HUDEP-2 (cell line): ENCODE data around the gene PRDM15.

Experiments used
- DNase-seq, 76 experiments: peaks; one replicate each; lab custom pipeline; 2025; ENCODE audit not compliant: unreplicated experiment in 76 of 76; lab: John Stamatoyannopoulos, UW

Gene PRDM15

DNA sequence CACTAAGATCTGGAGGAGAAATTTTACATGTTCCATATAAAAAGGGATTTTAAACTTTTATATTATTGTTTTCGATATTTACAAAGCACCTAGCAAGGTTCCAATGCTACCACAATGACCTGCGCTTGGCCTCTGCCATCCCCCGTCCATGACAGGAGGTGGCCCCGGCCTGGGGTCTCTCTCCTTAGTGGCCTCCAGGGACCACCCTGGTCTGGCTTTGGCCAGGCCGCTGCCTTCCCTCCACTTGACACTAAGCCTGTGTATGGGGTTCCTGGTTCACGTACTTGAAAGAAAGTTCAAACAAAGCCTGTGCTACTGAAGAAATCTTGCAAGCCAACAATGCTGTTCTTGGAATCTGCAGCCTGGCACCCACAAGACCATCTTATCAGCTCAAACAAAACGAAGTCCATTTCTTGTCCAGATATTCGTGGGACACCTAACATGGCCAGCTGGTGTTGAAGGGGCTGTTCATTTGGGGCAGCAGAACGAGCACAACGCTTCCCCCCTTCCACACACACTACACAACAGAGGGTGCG, 12.8 kb downstream of the PRDM15 start:
- no peak for DNase-seq

GRCh38 chr21:41865002-41865777, 14.0 kb downstream of the PRDM15 start:
- DNase-seq, result no peak

- DNase-seq, result no peak
These were observed 14.7 kb downstream of the PRDM15 start for GRCh38 chr21:41864311-41865001.

- no peak for DNase-seq
These were observed 15.8 kb downstream of the PRDM15 start for GRCh38 chr21:41863439-41863740.

DNA sequence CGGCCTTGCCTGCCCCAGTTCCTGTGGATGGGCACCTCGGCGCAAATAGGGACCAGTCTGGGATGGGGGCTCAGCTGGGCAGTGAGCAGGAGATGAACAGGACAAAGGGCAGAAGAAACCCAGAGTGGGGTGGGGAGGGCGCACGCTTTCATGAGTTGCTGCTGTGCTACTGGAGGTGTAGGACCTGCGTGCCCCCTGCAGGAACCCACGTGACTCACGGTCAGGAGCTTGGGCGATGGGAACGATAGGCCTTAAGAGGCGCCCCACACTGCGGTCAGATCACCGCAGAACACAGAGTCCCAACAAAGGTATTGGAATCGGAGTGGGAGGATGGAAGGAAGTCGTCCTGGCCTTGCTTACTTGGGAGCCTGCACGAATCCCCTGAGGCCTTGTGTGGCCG, 17.2 kb downstream of the PRDM15 start:
- no peak for DNase-seq

DNA sequence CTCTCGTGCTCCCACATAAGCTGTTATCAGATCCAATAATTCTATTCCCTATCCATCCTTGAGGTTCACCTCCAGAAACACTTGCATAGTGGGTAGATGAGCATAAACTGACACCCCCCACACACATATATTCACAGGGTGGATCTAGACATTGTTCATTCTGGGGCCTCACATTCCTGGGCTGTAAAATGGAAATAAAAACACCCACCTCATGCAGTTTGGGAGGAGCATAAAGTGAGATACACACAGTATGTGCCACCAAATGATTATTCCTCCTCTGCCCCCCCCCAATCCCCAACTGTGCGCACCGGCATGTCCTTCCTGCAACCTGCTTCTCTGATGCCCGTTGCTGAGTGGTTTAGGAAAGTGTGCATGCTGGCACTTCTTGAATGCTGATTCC, 17.9 kb downstream of the PRDM15 start:
- no peak for DNase-seq

GRCh38 chr21:41859297-41859980, 19.7 kb downstream of the PRDM15 start:
- DNase-seq, result no peak

GRCh38 chr21:41858466-41859296, 20.5 kb downstream of the PRDM15 start:
- no peak for DNase-seq

DNA sequence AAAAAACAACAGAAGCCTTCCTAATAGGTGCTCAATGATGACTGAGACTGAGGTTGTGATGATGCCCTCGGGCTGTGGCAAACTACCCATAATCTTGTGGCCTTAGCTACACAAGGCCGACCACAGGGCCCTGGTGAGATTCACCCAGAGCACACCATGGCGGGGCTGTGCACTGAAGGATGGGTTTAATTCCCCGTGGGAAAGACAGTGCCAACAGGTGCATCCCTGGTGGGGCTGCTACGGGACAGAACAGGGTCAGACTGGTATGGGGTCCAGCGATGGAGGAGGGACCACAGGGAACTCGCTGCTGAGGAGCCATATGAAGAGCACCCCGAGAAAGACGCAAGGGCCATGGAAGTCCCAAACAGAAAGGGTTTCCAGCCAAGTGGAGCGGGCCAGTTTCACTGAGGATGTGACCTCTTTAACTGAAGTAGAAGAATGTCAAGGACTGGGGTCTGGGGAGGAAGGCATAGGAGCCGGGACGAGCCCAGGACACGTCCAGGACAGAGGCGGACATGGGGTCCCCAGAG, 21.3 kb downstream of the PRDM15 start:
- DNase-seq, result no peak

DNA sequence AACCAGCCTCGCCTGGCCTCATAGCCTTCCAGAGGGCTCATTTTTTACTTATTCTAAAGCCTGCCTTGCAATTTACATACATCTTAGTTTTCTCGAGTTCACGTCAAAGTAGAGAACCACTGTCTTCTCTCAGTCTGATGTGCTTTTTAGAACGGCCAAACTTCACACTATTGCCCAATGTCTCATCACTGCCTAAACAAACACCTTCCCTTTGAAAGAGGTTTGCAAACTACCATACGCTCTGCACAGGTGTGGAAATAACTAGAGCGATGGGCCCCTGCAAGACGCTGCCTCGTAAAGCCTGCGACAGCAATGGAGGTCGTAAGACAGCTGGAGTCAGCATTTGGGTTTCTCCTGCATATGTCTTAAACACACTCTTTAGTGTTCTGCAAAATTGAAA, 22.6 kb downstream of the PRDM15 start:
- no peak for DNase-seq

DNA sequence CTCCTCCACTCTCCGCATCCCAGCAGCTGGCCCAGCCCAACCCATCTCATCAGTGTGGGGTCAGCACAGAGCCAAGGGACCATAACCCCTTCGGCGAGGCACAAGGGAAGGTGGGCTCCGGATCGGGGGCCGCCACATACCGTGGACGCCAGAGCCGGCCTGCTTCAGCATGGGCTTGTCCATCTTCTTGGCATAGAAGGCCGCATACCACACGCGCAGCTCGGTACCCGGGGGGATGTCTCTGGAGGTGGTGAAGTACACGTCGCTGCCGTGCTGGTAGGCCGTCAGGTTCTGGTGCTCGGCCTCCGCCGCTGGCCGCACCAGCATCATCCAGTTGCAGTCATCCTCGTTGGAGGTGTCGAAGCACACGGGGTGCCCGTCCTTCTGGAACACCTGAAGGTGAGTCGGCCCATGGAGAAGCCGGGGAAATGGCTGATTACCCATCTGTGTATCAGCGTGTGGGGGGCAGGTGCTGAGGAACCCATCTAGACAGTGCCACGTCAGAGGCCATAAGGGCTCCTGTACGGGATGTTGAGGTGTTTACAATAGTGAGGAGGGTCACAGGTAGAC, 24.6 kb downstream of the PRDM15 start:
- DNase-seq, result no peak

DNA sequence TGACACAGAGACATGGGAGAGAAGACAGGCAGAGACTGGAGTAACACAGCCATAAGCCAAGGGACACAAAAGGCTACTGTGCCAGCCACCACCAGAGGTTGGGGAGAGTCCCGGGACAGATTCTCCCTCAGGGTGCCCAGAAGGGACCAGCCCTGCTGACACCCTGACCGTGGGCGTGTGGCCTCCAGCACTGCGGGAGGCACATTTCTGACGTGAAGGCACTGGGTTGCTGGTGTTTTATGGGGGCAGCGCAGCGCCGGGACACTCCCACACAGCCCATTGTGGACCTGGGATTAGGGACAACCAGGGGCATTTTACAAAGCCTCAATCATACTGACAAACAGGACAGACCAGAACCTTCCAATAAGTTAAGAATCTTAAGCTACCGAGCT, 26.2 kb downstream of the PRDM15 start:
- DNase-seq, result no peak

DNA sequence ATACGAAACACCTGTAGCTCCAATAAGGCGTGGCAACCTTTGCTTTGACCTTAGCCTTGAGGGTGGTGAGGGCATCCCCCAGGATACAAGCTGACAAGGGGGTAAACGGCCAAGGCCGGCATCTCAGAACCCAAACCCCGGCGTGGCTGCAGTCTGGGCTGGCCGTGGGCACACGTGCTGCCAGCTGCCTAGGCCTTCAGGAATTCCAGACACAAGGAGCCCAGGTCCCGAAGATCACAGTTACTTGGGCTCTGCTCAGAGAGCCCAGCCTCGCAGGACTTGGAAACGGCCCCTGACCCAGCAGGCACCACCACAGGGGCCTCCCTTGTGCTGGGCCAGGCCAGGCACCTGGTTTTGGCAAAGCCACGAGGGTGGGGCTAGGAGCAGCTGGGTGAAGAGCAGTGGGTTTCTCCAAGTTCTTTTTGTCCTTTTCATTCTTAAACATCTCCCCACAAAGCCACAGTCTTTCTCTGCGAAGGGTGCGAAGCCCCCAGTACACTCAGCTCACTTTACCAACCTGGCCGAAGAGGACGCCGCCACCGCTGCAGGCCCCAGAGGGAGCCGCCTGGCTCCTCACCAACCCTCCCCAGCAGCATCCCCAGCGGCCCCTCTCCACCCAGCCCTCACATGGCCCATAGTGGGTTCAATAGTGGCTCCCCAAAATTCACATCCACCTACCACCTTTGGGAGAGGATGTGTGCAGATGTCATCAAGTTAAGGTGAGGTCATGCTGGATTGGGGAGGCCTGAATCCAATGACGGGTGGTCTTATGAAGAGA, 26.8 kb downstream of the PRDM15 start:
- DNase-seq, result no peak

DNA sequence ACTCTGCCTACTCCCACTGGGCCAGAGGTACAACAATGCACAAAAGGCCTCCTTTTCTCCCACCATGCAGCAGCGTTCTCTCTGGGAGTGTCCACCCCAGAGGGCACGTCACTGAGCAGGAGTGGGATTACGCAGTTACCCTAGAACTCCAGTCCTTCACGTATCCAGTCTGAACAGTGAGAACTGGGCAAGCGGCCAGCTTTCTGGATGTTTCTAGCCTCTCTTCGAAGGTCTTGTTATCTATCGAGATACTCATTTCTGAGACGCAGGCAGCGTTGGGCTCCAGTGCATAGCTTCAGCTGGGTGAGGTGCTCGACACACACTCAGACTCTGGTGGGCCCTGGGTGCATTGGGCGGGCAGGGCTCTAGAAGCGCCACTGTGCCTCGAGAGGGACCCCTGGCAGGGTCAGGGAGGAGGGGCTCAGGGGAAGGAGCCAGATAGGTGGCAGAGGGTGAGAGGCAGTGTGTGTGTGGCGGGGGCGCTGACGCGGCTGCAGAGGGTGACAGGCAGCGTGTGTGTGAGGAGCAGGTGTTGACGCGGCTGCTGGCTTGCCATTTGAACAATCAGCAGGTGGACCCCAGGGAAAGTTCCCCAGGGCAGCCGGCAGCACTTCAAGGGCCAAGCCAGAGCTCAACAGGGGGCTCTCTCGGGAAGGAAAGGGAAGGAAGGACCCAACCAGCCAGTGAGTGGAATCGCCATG, 27.9 kb downstream of the PRDM15 start:
- no peak for DNase-seq

- DNase-seq, result no peak
These were observed 29.1 kb downstream of the PRDM15 start for GRCh38 chr21:41850085-41850484.

GRCh38 chr21:41848958-41849580, 30.1 kb downstream of the PRDM15 start:
- no peak for DNase-seq

GRCh38 chr21:41848533-41848932, 30.6 kb downstream of the PRDM15 start:
- DNase-seq, result no peak

DNA sequence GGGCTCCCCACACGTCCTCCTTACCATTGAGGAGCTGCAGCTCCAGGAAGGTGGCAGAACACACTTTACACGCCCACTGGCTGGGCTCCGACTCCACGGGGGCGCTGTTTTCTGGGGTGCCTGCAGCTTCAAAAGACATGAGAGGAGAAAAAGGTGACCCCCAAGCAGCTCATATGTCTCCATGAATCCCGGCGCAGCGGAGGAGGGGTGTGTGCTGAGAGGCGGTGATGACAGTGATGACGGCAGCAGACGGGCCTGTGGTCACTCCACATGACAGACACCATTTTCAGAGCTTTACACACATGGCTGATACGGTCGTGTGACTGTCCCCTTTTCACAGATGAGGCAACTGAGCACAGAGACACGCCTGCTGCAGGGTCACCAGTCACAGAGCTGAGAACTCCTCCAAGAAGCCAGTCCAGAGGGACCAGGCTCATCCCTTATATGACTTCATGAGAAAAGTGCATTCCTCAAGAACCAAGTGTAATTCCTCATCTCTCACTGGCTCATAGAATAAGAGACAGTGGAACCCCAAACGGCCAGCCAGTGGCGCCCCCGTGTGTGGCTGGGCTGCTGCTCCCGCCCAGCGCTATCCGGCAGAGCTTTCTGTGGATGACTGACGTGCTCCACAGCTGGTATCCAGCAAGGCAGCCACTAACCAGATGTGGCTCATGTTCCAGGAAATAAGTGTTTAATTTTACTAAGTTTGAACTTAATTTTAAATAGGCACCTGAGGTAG, 31.9 kb downstream of the PRDM15 start:
- no peak for DNase-seq
